Smooth muscle cell (in vitro differentiated cells): ENCODE data around the gene ZFP2. TPM values are rescaled to one million over a fixed set of nuclear protein-coding genes. Genes with fewer than 3 reads are reported as not detected.

Experiments used
- DNase-seq: peaks from one replicate; lab custom pipeline; 2025; ENCODE audit not compliant: unreplicated experiment; lab: John Stamatoyannopoulos, UW
- H2AFZ ChIP-seq: fragments of 200-600 bp; sonication (generic); 2 replicates; pipeline ENCODE4 v1.6.0; 2016; ENCODE audit warnings: antibody characterized with exemption, low read depth, mild to moderate bottlenecking
- H3F3A ChIP-seq: fragments of 200-600 bp; sonication (generic); 2 replicates; pipeline ENCODE4 v1.6.0; 2017; ENCODE audit warnings: antibody characterized with exemption, low read depth
- H3K27ac ChIP-seq: fragments of 200-600 bp; sonication (generic); 2 replicates; pipeline ENCODE4 v1.5.1; 2016; ENCODE audit warnings: low read depth, mild to moderate bottlenecking
- H3K27me3 ChIP-seq: fragments of 200-600 bp; sonication (generic); 2 replicates; pipeline ENCODE4 v1.6.1; 2016; ENCODE audit warnings: low read depth, mild to moderate bottlenecking
- H3K36me3 ChIP-seq: fragments of 200-600 bp; sonication (generic); 2 replicates; pipeline ENCODE4 v1.5.1; 2016; ENCODE audit warnings: low read depth
- H3K4me1 ChIP-seq: fragments of 200-600 bp; sonication (generic); 2 replicates; pipeline ENCODE4 v1.5.1; 2016; ENCODE audit warnings: low read depth
- H3K4me2 ChIP-seq: fragments of 200-600 bp; sonication (generic); 2 replicates; pipeline ENCODE4 v1.6.0; 2016; ENCODE audit warnings: mild to moderate bottlenecking
- H3K4me3 ChIP-seq: fragments of 200-600 bp; sonication (generic); 2 replicates; pipeline ENCODE4 v1.5.1; 2016; ENCODE audit warnings: mild to moderate bottlenecking
- H3K79me2 ChIP-seq: fragments of 200-600 bp; sonication (generic); 2 replicates; pipeline ENCODE4 v1.6.0; 2016; ENCODE audit warnings: low read depth, mild to moderate bottlenecking
- H3K9ac ChIP-seq: fragments of 200-600 bp; sonication (generic); 2 replicates; pipeline ENCODE4 v1.6.0; 2016; ENCODE audit warnings: low read depth
- H3K9me3 ChIP-seq: fragments of 200-600 bp; sonication (generic); replicated peaks from 2 replicates; pipeline ENCODE4 v1.5.1; 2016; ENCODE audit warnings: low read depth
- H4K20me1 ChIP-seq: fragments of 200-600 bp; sonication (generic); 2 replicates; pipeline ENCODE4 v1.6.0; 2016; ENCODE audit warnings: low read depth
- CTCF ChIP-seq: fragments of 200-600 bp; sonication (generic); IDR thresholded peaks from 2 replicates; pipeline ENCODE4 v1.5.1; 2017; ENCODE audit warnings: borderline replicate concordance, mild to moderate bottlenecking, antibody characterized with exemption; ENCODE audit not compliant: insufficient read depth, poor library complexity, severe bottlenecking
- WGBS: methylation state at CpG from one replicate; pipeline ENCODE4 v1.1.7; 2016; ENCODE audit warnings: low lambda C conversion rate; 5-methylcytosine and 5-hydroxymethylcytosine counted together
- polyA plus RNA-seq: library from polyadenylated mRNA; unstranded; fragments of >200 nt; fragmentation: Nextera tagmentation; extraction: Ambion mirVana; gene quantifications from 2 replicates; pipeline ENCODE4 v1.2.1, GENCODE V29; 2016
- total RNA-seq: library from RNA; depleted of rRNA; stranded (reverse); fragments of >200 nt; gene quantifications from 2 replicates; pipeline ENCODE4 v1.2.3, GENCODE V29; 2014

ZFP2 gene
- total RNA-seq (3.2 and 5.8 TPM in 2 replicates), polyA plus RNA-seq (2.2 and 3.2 TPM in 2 replicates)

DNA sequence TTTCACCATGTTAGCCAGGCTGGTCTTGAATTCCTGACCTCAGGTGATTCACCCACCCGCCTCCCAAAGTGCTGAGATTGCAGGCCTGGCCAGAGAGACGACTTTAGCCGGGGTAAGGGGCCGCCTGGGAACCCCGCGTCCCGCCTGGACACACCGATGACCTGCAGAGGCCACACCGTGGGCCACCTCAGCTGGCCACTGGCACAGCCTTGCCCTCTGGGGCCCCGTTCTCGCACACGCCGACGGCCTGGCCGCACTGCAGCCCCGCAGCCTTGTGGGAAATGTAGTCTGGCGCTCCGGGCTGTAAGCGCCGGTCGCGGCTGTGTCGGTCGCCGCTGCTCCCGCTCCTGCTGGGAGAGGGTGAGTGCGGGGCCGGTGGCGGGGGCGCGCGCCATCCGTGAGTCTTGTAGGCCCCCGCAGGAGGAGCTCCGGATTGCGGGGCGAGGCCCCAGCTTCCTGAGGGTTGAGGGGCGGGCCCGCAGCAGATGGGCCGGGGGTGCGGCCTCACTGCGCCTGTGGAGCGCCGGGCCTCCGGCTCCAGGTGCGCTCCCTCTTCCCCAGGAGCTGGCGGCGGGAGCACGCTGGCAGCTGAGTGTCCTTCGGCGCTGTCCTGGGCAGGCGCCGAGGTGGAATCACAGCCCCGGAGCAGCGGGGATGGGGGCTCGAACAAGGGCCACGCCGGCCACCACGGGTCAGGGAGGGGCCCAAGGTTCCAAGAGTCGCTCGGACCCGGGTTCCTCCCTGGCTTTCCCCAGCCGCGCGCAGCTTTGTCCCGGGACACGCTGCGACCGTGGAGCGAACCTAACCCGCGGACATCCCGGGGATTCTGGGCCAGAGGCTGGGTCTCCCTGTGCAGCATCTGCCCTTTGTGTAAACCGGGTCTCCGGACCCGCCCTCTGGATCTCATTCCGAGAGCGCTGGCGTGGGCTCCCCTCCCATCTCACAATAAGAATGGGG is at the start of gene ZFP2:
Gene ZFP2, plus strand, starts transcription at position 299 of the 957 bp plus-strand sequence. CDS start 35,401 bp downstream, outside the sequence.
- Histone ChIP-seq H3K4me2 (peak within 1 kb of the TSS; percentile 96), H4K20me1 (no peaks in the 10 kb centered on the region), H3F3A (no peaks in the 10 kb centered on the region), H3K79me2 (no peaks in the 10 kb centered on the region), H3K9me3 (no peaks in the 10 kb centered on the region), H3K9ac (peak within 1 kb of the TSS; percentile 73), H3K27ac (no peak within 1 kb of the TSS), H3K4me1 (no peaks in the 10 kb centered on the region), H3K36me3 (no peaks in the 10 kb centered on the region), H2AFZ (peak within 1 kb of the TSS; percentile 97), H3K4me3 (peak within 1 kb of the TSS; percentile 90), H3K27me3 (no peaks in the 10 kb centered on the region)
- WGBS: 2% methylated on average over 65 of the region's 79 CpGs
- DNase-seq: no peak
- TF ChIP-seq CTCF: no peak

GRCh38 chr5:178849316-178849715 is 46.4 kb upstream of the ZFP2 start:
- Histone ChIP-seq H3K4me3 (no peak overlapping the region), H3K4me1 (no peaks in the 10 kb centered on the region), H3K9me3 (no peaks in the 10 kb centered on the region), H4K20me1 (no peaks in the 10 kb centered on the region), H3K27me3 (no peaks in the 10 kb centered on the region), H3F3A (no peaks in the 10 kb centered on the region), H3K9ac (no peak overlapping the region), H3K27ac (no peak overlapping the region), H3K4me2 (no peak overlapping the region), H2AFZ (no peak overlapping the region), H3K36me3 (no peaks in the 10 kb centered on the region), H3K79me2 (no peaks in the 10 kb centered on the region)
- 77% methylated on average over 5 of the region's 5 CpGs for WGBS
- no peak for TF ChIP-seq CTCF
- DNase-seq: no peak

GRCh38 chr5:178851951-178852350 is 43.8 kb upstream of the ZFP2 start:
- no peaks in the 10 kb centered on the region for H4K20me1 ChIP-seq
- H3K36me3 ChIP-seq: no peaks in the 10 kb centered on the region
- no peak for TF ChIP-seq CTCF
- no peaks in the 10 kb centered on the region for H3K9me3 ChIP-seq
- no peak overlapping the region for H3K4me2 ChIP-seq
- 96% methylated on average over 3 of the region's 3 CpGs for WGBS
- H3K9ac ChIP-seq: no peak overlapping the region
- no peak overlapping the region for H3K4me3 ChIP-seq
- no peaks in the 10 kb centered on the region for H3K79me2 ChIP-seq
- no peaks in the 10 kb centered on the region for H3K27me3 ChIP-seq
- H3F3A ChIP-seq: no peaks in the 10 kb centered on the region
- no peak overlapping the region for H2AFZ ChIP-seq
- DNase-seq: no peak
- no peaks in the 10 kb centered on the region for H3K4me1 ChIP-seq
- no peak overlapping the region for H3K27ac ChIP-seq
